ENCODE data around the gene DHRS9. TPM values are rescaled to one million over a fixed set of nuclear protein-coding genes. Genes with fewer than 3 reads are reported as not detected.
"Not testable (repeated sequence)": the region's sequence is repeated elsewhere in the genome, so short reads cannot be mapped to it uniquely, and the experiment has no call there.

Gene DHRS9
- total RNA-seq, 1 donor from 2014 or later = not detected

- Histone ChIP-seq H3K27me3 (no peaks in the 10 kb centered on the region), H3K4me1 (no peaks in the 10 kb centered on the region), H3K9me3 (no peaks in the 10 kb centered on the region), H3K27ac (no peak overlapping the region), H3K4me3 (no peak overlapping the region), H3K36me3 (no peaks in the 10 kb centered on the region)
- intact Hi-C loops (cut with DNase I) = no loop called here
- TF ChIP-seq POLR2AphosphoS5 (IDR thresholded peaks at IDR 0.05; ENCODE audit: insufficient read depth in 1 of 2, low read depth in 1 of 2) (no peak), POLR2A (IDR thresholded peaks at IDR 0.05) (no peak)
- TF ChIP-seq, protein P1, sequence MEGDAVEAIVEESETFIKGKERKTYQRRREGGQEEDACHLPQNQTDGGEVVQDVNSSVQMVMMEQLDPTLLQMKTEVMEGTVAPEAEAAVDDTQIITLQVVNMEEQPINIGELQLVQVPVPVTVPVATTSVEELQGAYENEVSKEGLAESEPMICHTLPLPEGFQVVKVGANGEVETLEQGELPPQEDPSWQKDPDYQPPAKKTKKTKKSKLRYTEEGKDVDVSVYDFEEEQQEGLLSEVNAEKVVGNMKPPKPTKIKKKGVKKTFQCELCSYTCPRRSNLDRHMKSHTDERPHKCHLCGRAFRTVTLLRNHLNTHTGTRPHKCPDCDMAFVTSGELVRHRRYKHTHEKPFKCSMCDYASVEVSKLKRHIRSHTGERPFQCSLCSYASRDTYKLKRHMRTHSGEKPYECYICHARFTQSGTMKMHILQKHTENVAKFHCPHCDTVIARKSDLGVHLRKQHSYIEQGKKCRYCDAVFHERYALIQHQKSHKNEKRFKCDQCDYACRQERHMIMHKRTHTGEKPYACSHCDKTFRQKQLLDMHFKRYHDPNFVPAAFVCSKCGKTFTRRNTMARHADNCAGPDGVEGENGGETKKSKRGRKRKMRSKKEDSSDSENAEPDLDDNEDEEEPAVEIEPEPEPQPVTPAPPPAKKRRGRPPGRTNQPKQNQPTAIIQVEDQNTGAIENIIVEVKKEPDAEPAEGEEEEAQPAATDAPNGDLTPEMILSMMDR (IDR thresholded peaks at IDR 0.05) = no peak
- DNase-seq (ENCODE audit: extremely low spot score in 2 of 2) = no peak
Measured at GRCh38 chr2:169119123-169119760, 49.9 kb downstream of the DHRS9 start.

- intact Hi-C loops (cut with DNase I) = no loop called here
- TF ChIP-seq, protein P1 (IDR thresholded peaks at IDR 0.05) = no peak
- TF ChIP-seq POLR2AphosphoS5 (IDR thresholded peaks at IDR 0.05; ENCODE audit: insufficient read depth in 1 of 2, low read depth in 1 of 2) = no peak
- no peak for TF ChIP-seq POLR2A (IDR thresholded peaks at IDR 0.05)
- Histone ChIP-seq H3K27me3 (no peaks in the 10 kb centered on the region), H3K4me3 (no peak overlapping the region), H3K36me3 (no peaks in the 10 kb centered on the region), H3K9me3 (no peaks in the 10 kb centered on the region), H3K27ac (no peak overlapping the region), H3K4me1 (no peaks in the 10 kb centered on the region)
- no peak for DNase-seq (ENCODE audit: extremely low spot score in 2 of 2)
Measured at GRCh38 chr2:169119851-169120250, 50.5 kb downstream of the DHRS9 start.

DNA sequence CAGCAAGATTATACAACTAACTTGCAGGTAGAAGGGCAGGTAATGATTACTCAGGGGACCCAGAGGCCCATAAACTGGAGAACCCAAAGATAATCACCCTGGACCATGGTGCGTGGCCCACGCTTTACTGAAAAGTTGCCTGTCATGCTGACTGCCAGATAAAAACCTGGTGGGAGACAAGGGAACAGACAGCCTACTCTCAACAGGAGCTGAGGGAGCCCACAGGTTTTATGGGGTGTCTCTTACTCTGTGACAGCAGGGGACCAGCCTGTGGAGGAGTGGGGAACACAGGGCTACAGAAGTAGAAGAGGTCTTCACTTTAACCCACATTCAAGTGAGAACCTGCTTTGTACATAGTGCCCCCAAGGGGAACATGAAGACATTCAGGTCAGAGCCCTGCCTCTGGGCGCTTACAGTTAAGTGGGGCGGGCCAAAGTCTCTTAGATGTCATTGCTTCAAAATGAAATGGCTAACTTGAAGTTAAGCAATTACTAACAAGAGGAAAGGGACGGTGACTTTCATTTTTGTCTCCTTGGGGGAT is 60.4 kb downstream of the DHRS9 start:
- Histone ChIP-seq H3K27me3 (no peaks in the 10 kb centered on the region), H3K36me3 (no peaks in the 10 kb centered on the region), H3K4me1 (no peaks in the 10 kb centered on the region), H3K27ac (no peak overlapping the region), H3K4me3 (no peak overlapping the region), H3K9me3 (no peaks in the 10 kb centered on the region)
- intact Hi-C loops (cut with DNase I) = no loop called here
- no peak for TF ChIP-seq POLR2AphosphoS5 (IDR thresholded peaks at IDR 0.05; ENCODE audit: insufficient read depth in 1 of 2, low read depth in 1 of 2)
- TF ChIP-seq, protein P1 (IDR thresholded peaks at IDR 0.05) = no peak
- no peak for TF ChIP-seq POLR2A (IDR thresholded peaks at IDR 0.05)
- no peak for DNase-seq (ENCODE audit: extremely low spot score in 2 of 2)

DNA sequence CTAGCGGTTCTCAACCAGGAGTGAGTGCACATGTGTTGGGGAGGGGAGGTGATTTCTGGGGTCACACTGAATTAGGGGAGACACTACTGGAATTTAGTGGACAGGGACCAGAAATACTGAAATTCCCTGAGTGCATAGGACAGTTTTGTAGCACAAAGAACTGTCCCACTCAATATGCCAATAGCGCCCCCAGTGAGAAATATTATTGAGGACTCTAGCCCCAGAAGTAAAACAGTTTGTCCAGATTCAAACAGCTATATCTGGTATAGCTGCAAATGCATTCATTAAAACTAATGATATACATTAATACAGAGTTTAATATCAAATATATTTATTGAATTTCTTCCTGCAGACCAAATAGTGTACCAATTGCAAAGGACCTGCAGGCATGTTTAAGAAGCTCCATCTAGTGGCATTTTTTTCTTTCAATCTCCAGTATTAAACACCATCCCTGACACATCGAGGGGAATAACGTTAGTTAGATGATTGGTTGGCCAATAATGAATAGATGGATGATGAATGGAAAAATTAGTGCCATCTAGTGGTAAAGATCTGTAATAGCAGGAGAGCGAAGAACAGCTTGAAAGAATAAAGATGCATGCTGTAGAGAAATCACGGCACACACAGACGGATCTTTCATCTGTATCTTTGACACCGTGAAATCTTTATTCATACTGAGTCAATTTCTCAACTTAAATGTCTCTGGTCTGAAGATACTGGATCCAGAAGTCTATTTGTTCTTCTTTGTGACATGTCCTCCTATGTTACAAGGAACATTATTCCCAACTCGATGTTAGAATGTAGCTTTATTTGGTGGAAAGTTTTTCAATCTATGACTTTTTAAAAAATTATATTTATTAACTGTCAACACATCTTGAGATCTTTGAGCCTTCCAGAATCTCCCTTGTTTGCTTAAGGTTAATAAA is 62.5 kb downstream of the DHRS9 start:
- Histone ChIP-seq H3K4me1 (no peaks in the 10 kb centered on the region), H3K9me3 (no peaks in the 10 kb centered on the region), H3K4me3 (no peak overlapping the region), H3K27me3 (no peaks in the 10 kb centered on the region), H3K36me3 (no peaks in the 10 kb centered on the region), H3K27ac (no peak overlapping the region)
- TF ChIP-seq, protein P1 (IDR thresholded peaks at IDR 0.05) = peak; percentile 47 to 67 (median 54)
- no peak for TF ChIP-seq POLR2AphosphoS5 (IDR thresholded peaks at IDR 0.05; ENCODE audit: insufficient read depth in 1 of 2, low read depth in 1 of 2)
- DNase-seq (ENCODE audit: extremely low spot score in 2 of 2) = no peak
- intact Hi-C loops (cut with DNase I) = no loop called here

DNA sequence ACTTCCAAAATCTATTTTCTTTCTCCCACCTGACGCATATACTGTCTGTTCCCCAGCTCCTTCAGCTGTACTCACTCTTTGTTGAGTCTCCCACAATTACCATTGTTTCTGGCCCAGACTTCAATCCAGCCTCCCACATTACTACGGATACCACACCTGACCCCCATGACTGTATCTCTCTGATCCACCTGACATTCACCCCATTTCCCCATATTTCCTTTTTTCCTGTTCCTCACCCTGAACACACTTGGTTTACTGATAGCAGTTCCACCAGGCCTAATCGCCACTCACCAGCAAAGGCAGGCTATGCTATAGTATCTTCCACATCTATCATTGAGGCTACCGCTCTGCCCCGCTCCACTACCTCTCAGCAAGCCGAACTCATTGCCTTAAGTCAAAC is 64.9 kb downstream of the DHRS9 start:
- intact Hi-C loops (cut with DNase I); H3K4me3 ChIP-seq; H3K9me3 ChIP-seq; DNase-seq (ENCODE audit: extremely low spot score in 2 of 2); H3K36me3 ChIP-seq; H3K27me3 ChIP-seq; H3K4me1 ChIP-seq; H3K27ac ChIP-seq: not testable (repeated sequence)

DNA sequence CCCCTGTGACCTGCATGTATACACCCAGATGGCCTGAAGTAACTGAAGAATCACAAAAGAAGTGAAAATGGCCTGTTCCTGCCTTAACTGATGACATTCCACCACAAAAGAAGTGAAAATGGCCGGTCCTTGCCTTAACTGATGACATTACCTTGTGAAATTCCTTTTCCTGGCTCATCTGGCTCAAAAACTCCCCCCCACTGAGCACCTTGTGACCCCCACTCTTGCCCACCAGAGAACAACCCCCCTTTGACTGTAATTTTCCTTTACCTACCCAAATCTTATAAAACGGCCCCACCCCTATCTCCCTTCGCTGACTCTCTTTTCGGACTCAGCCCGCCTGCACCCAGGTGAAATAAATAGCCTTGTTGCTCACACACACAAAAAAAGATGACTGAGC is 67.1 kb downstream of the DHRS9 start:
- intact Hi-C loops (cut with DNase I) = loop anchor here (5.0 kb wide), 1 partner anchor 1251 kb away; no protein-coding TSS in a partner anchor
- not testable (repeated sequence) for H3K9me3 ChIP-seq

More for the DNA sequence above, 67.1 kb downstream of the DHRS9 start:
- not testable (repeated sequence) for H3K36me3 ChIP-seq; H3K4me3 ChIP-seq; H3K27me3 ChIP-seq; H3K4me1 ChIP-seq; DNase-seq (ENCODE audit: extremely low spot score in 2 of 2); H3K27ac ChIP-seq
